Lower lobe of right lung (tissue), 2 donors: ENCODE data around the gene COPS4. TPM values are rescaled to one million over a fixed set of nuclear protein-coding genes. Genes with fewer than 3 reads are reported as not detected.
A peak's percentile ranks its signal among the peaks of the same experiment; 100 is the strongest.
"Not testable (repeated sequence)": the region's sequence is repeated elsewhere in the genome, so short reads cannot be mapped to it uniquely, and the experiment has no call there.

ENCODE experiments used
- ATAC-seq, 2 donors: fragments of 200-7000 bp; cut with Tn5 transposase; one replicate each; pipeline ENCODE4 v1.9.1; 2020 to 2022; ENCODE audit warnings: mild to moderate bottlenecking in 2 of 2, moderate library complexity in 2 of 2
- DNase-seq: peaks from one replicate; pipeline ENCODE4 v3.0.0-alpha.2; 2020
- H3K27ac ChIP-seq: fragments of 200-600 bp; one replicate; pipeline ENCODE4 v1.8.0; 2022
- H3K27me3 ChIP-seq: fragments of 200-600 bp; one replicate; pipeline ENCODE4 v1.8.0; 2022; ENCODE audit warnings: low read depth
- H3K36me3 ChIP-seq: fragments of 200-600 bp; one replicate; pipeline ENCODE4 v1.8.0; 2022; ENCODE audit warnings: mild to moderate bottlenecking
- H3K4me1 ChIP-seq: fragments of 200-600 bp; one replicate; pipeline ENCODE4 v1.8.0; 2022
- H3K4me3 ChIP-seq: fragments of 200-600 bp; one replicate; pipeline ENCODE4 v1.8.0; 2022; ENCODE audit warnings: mild to moderate bottlenecking
- H3K9me3 ChIP-seq: fragments of 200-600 bp; one replicate; pipeline ENCODE4 v1.8.0; 2022
- intact Hi-C: fragments of 100-400 bp; cut with DNase I; formaldehyde crosslinking; loops from one replicate; pipeline ENCODE4 v1.11.0; 2022
- total RNA-seq: library from RNA; stranded (reverse); fragmentation: NEBNext Ultra II Directional; extraction: Animal tissue kit (Norgen Biotek cat#: 25700); gene quantifications from one replicate; pipeline ENCODE4 v1.2.1, GENCODE V29; 2021
- TF ChIP-seq, protein P1 (sequence below): fragments of 200-600 bp; IDR thresholded peaks from one replicate; pipeline ENCODE4 v1.8.0; 2022; ENCODE audit warnings: antibody characterized with exemption, mild to moderate bottlenecking
- donor health status: DM: no; HTN: yes; CAD: no; lungs with severe emphysema.

COPS4 gene
- total RNA-seq, 1 donor from 2014 or later = 27.7 TPM

DNA sequence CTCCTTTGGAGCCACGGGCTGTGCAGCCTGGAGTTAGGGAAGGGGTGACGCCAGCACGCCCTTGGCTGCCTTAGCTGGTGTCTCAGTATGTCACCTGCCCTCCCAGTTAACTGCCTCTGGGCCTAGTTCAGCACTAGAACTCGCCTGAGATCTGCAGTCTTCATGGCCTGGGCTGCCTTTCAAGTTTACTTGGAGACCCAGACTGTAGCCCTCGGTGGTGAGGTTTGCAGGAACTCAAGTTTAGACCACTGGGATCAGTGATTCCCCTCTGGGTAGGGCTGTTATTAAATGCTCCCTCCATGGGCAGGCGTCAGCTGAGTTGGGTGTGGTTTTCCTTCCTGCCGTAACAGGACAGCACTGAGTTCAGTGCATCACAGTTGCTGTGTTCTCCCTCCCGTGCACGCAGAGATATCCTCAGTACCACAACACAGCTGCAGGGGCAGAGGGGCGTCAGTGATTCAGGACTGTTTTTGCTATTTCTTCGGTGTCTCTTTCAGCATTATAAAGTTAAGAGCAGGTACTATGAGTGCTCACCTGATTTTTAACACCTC lies 49.0 kb downstream of the COPS4 start:
- TF ChIP-seq, protein P1, sequence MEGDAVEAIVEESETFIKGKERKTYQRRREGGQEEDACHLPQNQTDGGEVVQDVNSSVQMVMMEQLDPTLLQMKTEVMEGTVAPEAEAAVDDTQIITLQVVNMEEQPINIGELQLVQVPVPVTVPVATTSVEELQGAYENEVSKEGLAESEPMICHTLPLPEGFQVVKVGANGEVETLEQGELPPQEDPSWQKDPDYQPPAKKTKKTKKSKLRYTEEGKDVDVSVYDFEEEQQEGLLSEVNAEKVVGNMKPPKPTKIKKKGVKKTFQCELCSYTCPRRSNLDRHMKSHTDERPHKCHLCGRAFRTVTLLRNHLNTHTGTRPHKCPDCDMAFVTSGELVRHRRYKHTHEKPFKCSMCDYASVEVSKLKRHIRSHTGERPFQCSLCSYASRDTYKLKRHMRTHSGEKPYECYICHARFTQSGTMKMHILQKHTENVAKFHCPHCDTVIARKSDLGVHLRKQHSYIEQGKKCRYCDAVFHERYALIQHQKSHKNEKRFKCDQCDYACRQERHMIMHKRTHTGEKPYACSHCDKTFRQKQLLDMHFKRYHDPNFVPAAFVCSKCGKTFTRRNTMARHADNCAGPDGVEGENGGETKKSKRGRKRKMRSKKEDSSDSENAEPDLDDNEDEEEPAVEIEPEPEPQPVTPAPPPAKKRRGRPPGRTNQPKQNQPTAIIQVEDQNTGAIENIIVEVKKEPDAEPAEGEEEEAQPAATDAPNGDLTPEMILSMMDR = no peak
- ATAC-seq = peak; percentile 76 to 86
- Histone ChIP-seq H3K4me1 (peaks cover 7% of the 10 kb centered on the region), H3K9me3 (no peaks in the 10 kb centered on the region), H3K36me3 (no peaks in the 10 kb centered on the region), H3K27ac (peak overlapping the region; percentile 41), H3K27me3 (no peaks in the 10 kb centered on the region), H3K4me3 (no peak overlapping the region)
- intact Hi-C loops = no loop called here
- peak; percentile 64 for DNase-seq

DNA sequence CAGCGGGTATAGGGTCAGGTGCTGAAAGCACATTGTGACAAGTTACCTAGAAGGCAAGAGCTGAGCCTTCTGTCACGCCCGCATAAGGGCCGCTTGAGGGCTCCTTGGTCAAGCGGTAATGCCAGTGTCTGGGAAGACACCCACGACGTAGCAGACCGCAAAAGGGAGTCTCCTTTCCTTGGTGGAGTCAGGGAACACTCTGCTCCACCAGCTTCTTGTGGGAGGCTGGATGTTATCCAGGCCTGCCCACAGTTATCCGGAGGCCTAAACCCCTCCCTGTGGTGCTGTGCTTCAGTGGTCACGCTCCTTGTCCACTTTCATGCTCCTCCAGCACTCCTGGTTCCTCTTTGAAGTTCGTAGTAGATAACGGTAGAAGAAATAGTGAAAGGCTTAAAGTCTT lies 50.0 kb downstream of the COPS4 start:
- intact Hi-C loops = not testable (repeated sequence)
- peak; percentile 58 for DNase-seq

DNA sequence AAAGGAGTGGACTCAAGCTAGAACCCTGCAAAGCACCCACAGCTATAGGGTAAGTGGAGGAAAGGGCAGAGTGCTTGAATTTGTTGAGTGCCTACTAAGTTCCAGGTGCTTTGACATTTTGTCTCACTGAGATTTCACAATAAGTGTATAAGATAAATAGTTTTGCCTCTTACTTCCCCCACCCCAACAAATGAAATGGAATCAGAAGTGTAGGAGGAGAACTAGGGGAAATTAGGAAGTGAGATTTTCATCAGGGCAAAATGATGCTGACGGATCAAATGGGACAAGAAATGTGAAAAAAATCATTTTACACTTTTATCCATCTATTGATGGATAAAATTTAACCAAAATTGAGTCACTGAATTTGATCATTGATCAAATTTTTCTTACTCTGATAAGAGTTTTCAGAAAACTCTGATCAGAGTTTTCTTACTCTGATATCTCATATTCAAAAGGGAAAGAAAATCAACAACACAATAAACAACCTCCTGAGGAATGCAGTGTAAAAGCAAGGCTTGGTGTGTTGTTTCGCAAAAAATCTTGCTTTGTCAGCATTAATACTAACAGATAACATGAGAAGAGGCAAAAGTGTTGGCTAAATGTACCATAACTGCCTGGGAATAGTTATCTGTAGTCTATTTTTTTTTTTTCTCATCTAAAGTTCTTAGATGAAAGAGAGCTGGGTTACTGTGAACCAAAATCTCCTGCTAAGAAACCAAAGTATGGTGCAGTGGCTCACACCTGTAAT lies 54.6 kb downstream of the COPS4 start:
- no peak for ATAC-seq
- intact Hi-C loops = no loop called here
- Histone ChIP-seq H3K4me3 (no peak overlapping the region), H3K27ac (no peak overlapping the region), H3K36me3 (peaks cover 10% of the 10 kb centered on the region), H3K9me3 (no peaks in the 10 kb centered on the region), H3K4me1 (no peaks in the 10 kb centered on the region), H3K27me3 (no peaks in the 10 kb centered on the region)
- TF ChIP-seq, protein P1 = no peak
- no peak for DNase-seq

More for the DNA sequence above, 50.0 kb downstream of the COPS4 start:
- not testable (repeated sequence) for ATAC-seq, H3K4me3 ChIP-seq, H3K27me3 ChIP-seq, H3K36me3 ChIP-seq, H3K4me1 ChIP-seq, H3K27ac ChIP-seq, H3K9me3 ChIP-seq

DNA sequence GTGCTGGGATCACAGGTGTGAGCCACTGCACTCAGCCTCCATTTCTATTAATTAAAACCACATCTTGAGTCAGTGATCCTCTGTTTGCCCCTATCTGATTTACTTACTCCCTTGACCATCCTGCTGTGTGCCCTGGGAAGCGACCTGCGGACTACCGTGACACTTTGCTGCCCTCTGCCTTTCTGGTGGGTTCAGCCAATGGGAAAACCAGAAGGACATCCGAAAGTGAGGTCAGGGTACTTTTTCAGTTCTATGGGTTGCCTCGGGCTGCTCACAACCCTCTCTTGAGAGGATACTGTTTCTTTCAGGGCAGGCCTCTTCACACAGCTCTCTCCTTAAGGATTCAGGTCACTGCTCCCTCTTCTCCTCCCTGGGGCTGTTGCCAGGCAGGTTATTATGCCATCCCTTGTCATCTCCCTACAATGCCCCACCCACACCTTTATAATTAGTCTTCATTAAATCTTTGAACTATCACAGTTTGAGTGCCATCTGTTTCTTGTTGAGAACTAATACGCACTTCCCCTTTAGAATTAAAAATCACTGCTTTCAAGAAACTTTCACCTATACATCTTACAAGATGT lies 58.2 kb downstream of the COPS4 start:
- TF ChIP-seq, protein P1 = no peak
- H3K4me3 ChIP-seq = no peak overlapping the region
- H3K4me1 ChIP-seq = no peaks in the 10 kb centered on the region
- no peak for DNase-seq
- intact Hi-C loops = no loop called here
- ATAC-seq = no peak
- H3K27me3 ChIP-seq = no peaks in the 10 kb centered on the region
- no peak overlapping the region for H3K27ac ChIP-seq
- H3K9me3 ChIP-seq = no peaks in the 10 kb centered on the region
- peaks cover 10% of the 10 kb centered on the region for H3K36me3 ChIP-seq

DNA sequence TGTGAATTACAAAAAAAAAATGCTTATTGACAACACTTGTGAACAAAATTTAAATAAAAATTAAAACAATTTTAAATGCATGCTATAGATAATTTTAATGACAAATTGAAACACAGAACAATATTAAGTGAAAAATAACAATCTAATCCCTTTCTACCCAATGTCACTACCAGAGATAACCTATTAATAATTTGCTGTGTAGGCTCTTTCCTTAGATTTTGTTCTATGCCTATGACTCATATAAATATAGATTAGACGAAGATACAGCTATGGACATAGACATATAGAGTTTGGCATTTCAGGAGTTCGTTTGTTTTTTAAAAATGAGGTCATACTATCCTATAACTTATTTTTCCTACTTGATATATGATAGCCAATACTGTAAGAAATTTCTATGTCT lies 61.4 kb downstream of the COPS4 start:
- H3K36me3 ChIP-seq = peaks cover 10% of the 10 kb centered on the region
- no peak overlapping the region for H3K27ac ChIP-seq
- DNase-seq = no peak
- intact Hi-C loops = no loop called here
- no peak overlapping the region for H3K4me3 ChIP-seq
- H3K4me1 ChIP-seq = no peaks in the 10 kb centered on the region
- TF ChIP-seq, protein P1 = no peak
- ATAC-seq = no peak
- H3K27me3 ChIP-seq = no peaks in the 10 kb centered on the region
- no peaks in the 10 kb centered on the region for H3K9me3 ChIP-seq

DNA sequence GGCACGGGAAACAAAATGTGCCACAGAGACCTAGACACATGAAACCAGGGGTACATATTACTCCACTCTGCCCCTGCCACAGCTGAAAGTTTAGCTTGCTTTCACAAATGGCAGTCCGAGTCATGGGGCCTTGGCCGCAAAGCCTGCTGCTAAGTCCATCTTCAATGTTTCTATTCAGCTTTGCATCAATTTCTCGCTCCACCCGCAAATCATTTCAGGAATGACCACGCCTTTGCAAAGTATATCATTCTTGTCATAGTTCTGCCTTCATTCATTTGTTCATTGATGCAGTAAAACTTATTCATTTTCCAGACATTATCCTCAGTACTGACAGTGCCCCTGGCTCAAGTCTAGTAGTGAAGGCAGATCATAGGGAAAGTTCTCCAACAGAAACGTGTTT lies 70.0 kb downstream of the COPS4 start:
- Histone ChIP-seq H3K27me3 (no peaks in the 10 kb centered on the region), H3K4me1 (peaks cover 7% of the 10 kb centered on the region), H3K4me3 (no peak overlapping the region), H3K27ac (no peak overlapping the region), H3K9me3 (no peaks in the 10 kb centered on the region), H3K36me3 (peaks cover 8% of the 10 kb centered on the region)
- TF ChIP-seq, protein P1 = no peak
- DNase-seq = no peak
- ATAC-seq = no peak
- intact Hi-C loops = no loop called here
